ENCODE results near the gene PANK2.
"Not testable (repeated sequence)": the region's sequence is repeated elsewhere in the genome, so short reads cannot be mapped to it uniquely, and the experiment has no call there.

PANK2 gene

DNA sequence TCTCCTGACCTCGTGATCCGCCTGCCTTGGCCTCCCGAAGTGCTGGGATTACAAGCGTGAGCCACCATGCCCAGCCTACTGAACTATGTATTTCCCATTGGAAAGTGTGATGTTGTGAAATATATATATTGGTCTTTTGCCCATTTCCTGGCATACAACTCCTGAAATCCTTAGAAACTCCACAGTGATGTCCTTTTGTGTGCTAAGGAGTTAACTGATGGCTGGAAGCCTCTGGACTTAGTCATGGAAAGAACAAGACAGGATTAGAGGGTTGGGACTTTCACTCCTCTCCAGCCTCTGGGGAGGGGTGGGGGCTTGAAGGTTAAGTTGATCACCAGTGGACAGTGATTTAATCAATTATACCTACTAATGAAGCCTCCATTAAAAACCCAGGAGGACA is 7.1 kb downstream of the PANK2 start:
- H3K27ac ChIP-seq: no peak overlapping the region
- TF ChIP-seq ZFX (IDR thresholded peaks at IDR 0.05): no peak
- TF ChIP-seq CTCF (conservative IDR thresholded peaks at IDR 0.05): no peak

DNA sequence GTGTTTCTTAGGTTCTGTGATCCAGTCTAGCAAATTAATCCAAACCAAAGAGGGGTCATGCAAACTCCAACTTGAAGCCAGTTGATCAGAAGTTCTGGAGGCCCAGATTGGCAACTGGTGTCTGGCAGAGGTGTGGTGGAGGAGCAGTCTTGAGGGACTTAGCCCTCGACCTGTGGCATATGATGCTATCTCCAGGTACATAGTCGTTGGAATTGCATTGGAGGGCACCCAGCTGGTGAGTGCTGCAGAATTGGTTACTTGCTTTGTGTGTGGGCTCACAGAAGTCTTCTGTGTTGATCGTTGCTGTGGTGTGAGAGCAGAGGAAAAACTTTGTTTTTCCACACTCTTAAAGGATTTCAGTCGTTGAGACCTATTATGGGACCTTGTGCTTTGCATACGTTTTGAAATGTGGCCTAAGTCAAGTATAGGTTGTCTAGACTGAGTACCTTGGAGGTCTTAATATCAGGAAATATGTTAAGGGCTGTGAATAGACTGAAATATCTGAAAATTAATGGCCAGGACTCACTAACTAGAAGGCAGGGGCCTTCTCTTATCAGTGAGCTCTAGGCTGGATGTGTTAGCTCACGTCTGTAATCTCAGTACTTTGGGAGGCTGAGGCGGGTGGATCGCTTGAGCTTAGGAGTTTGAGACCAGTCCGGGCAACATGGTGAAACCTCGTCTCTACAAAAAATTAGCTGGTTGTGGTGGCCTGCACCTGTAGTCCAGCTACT is 7.8 kb downstream of the PANK2 start:
- H3K27ac ChIP-seq: no peak overlapping the region; the same call in 1 of the 2 replicates
- TF ChIP-seq CTCF (conservative IDR thresholded peaks at IDR 0.05): no peak
- TF ChIP-seq ZFX (IDR thresholded peaks at IDR 0.05): no peak

DNA sequence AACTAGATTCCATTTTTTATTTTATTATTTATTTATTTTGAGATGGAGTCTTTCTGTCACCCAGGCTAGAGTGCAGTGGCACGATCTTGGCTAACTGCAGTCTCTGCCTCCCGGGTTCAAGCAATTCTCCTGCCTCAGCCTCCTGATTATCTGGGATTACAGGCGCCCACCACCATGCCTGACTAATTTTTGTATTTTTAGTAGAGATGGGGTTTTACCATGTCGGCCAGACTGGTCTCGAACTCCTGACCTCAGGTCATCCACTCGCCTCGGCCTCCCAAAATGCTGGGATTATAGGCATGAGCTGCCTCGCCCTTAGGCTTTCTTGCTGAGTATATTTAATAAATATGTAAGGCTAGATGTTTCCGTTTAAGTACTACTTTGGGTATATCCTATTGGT is 9.0 kb downstream of the PANK2 start:
- not testable (repeated sequence) for H3K27ac ChIP-seq

DNA sequence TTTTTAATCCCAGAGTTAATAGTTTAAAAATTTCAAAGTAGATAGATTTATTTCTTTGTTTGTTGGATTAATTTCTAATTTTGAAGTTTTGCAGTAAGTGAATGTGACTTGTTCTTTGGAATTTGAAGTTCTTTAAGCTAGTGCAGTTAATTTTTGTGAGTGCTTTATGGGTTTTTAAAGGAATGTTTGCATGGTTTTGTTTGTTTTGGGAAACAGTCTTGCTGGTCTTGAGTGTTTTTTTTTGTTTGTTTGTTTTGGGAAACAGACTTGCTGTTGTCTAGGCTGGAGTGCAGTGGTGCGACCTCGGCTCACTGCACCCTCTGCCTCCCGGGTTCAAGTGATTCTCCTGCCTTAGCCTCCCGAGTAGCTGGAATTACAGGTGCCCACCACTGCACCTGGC is 9.5 kb downstream of the PANK2 start:
- no peak for TF ChIP-seq ZFX (IDR thresholded peaks at IDR 0.05)
- TF ChIP-seq CTCF (conservative IDR thresholded peaks at IDR 0.05): no peak
- H3K27ac ChIP-seq: peak overlapping the region; percentile 55

- H3K27ac ChIP-seq: no peak overlapping the region
- no peak for TF ChIP-seq ZFX (IDR thresholded peaks at IDR 0.05)
- no peak for TF ChIP-seq CTCF (conservative IDR thresholded peaks at IDR 0.05)
These were observed 11.0 kb downstream of the PANK2 start for GRCh38 chr20:3900187-3900604.

- no peak for TF ChIP-seq ZFX (IDR thresholded peaks at IDR 0.05)
- no peak for TF ChIP-seq CTCF (conservative IDR thresholded peaks at IDR 0.05)
- H3K27ac ChIP-seq: no peak overlapping the region
These were observed 12.0 kb downstream of the PANK2 start for GRCh38 chr20:3901028-3901705.

- TF ChIP-seq ZFX (IDR thresholded peaks at IDR 0.05): no peak
- TF ChIP-seq CTCF (conservative IDR thresholded peaks at IDR 0.05): no peak
- H3K27ac ChIP-seq: no peak overlapping the region; the same call in 1 of the 2 replicates
These were observed 12.7 kb downstream of the PANK2 start for GRCh38 chr20:3901706-3902440.
